ENCODE results near the gene FOXK2.

The FOXK2 gene

DNA sequence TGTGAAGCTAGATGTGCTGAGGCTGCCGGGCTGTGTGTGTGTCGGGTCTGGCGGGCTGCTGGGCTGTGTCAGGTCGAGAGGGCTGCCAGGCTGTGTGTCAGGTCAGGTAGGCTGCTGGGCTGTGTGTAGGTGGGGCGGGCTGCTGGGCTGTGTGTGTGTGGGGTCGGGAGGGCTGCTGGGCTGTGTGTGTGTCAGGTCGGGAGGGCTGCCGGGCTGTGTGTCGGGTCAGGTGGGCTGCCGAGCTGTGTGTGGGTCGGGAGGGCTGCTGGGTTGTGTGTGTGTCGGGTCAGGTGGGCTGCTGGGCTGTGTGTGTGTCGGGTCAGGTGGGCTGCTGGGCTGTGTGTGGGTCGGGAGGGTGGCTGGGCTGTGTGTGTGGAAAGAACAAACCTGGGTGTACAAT, 120.1 kb downstream of the FOXK2 start:
- no peak for DNase-seq (ENCODE audit: low read depth in 2 of 2)

DNA sequence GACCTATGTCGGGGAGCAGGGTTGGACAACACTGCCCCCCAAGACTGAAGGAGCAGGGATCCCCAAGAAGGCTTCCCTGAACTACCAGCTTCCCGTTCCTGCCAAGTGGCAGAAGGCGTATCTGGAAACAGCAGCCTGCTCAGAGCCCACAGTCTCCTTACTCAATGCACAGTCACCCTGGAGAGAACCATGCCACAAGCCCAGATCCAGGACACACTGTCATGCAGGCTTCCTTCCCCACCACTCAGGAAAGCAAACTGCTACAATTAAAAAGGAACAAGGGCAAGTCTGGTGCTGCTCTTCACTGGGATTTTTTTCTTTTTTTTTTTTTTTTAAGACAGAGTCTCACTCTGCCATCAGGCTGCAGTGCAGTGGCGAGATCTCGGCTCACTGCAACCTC, 120.5 kb downstream of the FOXK2 start:
- no peak for DNase-seq (ENCODE audit: low read depth in 2 of 2)

DNA sequence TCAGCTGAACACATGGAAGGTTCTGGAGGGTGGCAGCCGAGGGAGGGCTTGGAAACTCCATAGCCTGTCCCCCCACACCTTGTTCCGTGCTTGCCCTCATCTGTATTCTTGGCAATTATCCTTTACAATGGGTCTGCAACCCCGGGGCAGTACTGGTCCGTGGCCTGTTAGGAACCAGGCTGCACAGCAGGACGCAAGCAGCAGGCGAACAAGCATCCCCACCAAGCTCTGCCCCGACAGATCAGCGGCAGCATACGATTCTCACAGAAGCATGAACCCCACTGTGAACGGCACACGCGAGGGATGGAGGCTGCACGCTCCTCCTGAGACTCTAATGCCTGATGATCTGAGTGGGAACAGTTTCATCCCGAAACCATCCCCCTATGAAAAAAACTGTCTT, 122.5 kb downstream of the FOXK2 start:
- no peak for DNase-seq (ENCODE audit: low read depth in 2 of 2)

DNA sequence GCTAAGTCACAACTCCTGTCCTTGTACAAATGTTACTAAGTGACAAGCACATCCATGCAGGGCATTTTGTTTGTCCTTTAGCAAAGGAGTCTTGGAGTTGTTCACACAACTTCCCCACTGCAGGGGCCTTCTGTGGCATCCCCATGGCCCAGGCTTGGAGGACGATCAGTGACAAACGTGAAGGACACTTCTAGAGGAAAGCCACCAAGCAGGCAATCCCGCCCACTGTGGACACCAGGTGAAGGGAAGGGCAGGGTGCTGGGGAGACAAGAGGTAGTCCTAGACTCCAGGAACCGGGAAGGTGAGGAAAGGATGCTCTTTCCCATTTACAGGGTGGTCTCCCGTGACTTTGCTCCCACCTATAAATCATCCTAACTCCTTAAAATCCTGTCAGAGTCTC, 124.6 kb downstream of the FOXK2 start:
- no peak for DNase-seq (ENCODE audit: low read depth in 2 of 2)

DNA sequence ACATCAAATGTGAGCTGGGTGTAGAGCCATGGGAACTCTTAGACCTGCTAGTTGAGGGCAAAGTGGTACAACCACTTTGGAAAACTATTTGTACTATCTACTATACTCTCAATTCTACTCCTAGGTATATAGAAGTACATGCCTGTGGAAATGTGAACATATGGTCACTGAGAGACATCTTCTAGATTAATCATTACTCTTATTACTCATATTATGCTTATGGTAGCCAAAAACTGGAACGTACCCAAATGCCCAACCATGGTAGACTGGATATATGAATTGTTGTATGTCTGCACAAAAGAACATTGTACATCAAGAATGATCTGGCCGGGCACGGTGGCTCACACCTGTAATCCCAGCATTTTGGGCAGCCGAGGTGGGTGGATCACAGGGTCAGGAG, 126.0 kb downstream of the FOXK2 start:
- no peak for DNase-seq (ENCODE audit: low read depth in 2 of 2)

DNA sequence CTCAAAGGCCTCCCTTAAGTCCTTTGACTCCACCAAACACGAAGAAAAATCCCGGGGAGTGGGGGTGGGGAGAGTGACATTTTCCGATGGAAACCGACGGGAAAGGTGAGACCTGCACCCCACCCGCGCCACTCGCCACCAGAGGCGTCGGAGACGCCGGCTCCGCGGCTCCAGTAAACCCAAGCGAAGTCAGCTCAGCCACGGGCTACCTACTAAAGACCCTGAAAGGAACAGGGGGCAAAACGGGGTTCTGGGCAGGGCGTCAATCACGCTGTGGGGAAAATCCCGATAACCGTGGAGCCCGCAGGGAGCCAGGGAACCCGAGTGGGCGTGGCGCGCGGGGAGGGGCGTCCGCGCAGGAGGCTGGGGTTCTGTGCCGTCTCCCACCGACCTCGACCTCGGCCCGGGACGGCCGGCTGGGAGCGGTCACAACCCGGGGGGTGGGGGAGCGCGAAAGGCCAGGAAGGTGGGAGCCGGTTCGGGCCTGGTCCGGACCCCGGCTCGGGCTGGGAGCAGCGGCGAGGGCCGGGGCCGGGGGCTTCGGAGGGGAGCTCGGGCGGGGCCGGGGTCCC, 128.1 kb downstream of the FOXK2 start:
- DNase-seq (ENCODE audit: low read depth in 2 of 2), result peak in 1 of 2 donors; percentile 32

DNA sequence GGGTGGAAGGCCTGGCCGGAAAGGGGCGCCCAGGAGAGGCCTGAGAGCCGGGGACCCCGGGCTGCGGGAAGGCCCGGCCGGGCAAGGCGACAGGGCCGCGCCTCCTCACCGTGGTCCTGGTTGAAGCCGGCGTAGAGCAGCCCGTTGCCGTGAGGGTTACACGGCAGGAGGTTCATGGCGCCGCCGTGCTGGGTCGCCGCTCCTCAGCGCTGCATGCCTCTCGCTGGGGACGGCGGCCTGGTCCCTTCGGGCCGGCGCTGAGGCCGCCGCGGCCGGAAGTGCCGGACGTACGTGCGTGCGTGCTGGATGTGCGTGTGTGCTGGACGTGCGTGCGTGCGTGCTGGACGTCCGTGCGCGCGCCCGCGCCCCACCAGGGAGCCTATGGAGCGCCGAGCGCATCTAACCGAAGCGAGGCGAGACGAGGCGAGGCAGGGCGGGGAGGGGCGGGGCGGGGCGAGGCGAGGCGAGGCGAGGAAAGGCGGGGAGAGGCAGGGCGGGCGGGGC, 128.7 kb downstream of the FOXK2 start, which contains the start of gene WDR45B:
WDR45B (minus strand) TSS at position 280 of the 504 bp plus-strand sequence; CDS start at position 176, 104 bp downstream.
- DNase-seq (ENCODE audit: low read depth in 2 of 2), result peak; percentile 69 to 73

DNA sequence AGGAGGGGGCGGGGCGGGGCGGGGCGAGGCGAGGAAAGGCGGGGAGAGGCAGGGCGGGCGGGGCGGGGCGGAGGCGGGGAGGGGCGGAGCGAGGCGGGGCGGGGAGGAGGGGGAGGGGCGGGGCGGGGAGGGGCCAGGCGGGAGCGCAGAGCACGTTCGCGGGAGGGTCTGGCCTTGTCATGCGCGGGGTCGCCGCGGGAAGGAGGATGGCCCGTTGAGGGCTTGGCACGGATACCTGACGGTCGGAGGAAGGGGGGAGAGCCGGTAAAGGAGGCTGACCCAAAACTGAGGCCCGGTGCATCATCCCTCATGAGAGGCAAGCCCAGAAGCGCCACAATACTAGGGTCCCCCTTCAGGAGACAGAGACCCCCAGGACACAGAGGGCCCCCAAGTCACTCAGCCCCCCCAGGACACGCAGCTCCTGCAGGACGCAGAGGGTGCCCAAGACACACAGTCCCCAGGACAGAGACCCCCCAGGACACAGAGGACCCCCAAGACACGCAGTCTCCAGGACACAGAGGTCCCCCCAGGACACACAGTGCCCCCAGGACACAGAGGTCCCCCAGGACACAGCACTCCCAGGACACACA, 129.3 kb downstream of the FOXK2 start:
- no peak for DNase-seq (ENCODE audit: low read depth in 2 of 2)

DNA sequence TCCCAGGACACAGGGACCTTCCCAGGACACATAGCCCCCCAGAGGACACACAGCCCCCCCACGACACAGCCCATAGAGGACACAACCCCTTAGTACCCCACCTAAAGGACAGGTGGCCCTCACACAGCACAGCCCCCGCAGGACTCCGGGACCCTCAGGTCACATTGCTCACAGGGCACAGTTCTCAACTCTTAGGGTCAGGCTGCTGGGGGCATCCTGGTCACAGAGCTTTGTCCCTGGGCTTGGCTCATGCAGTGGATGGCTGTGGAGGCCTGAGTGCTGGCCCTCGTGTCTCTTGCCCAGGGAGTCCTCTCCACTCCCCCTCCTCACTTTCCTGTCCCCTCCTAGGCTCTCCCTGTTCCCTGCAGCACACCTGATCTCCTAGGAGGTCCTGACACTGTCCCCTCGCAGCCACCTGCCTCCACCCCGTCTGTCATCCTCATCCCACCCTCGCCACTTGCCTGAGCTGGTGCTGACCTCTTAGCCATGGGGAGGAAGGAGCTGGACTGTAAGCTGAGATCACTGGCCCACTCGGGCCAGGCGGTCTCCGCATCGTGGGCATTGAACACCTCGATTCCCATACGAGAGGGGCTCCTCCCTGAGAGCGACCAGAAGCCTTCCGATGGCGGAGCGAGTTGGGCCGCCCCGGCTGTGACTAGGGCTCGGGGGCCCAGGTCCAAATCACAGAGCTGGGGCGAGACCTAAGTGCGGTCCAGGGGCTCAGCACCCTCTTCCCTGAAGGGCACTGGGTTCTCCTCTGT, 130.1 kb downstream of the FOXK2 start:
- no peak for DNase-seq (ENCODE audit: low read depth in 2 of 2)

DNA sequence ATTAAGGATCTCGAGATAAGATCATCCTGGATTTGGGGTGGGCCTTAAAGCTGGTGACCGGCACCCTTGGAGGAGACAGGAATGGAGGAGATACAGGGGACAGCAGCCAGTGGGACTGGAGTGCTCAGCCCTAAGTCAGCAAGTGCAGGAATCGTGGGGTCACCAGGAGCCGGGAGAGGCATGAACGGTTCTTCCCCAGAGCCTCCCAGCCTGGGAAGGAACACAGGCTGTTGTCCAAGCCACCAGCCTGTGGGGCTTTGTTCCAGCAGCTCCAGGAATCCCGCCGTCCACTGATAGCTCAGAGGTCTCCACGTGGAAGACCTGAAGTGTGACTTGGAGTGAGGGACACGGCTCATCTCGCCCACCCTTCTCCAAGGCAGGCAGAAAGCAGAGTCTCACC, 131.2 kb downstream of the FOXK2 start:
- DNase-seq (ENCODE audit: low read depth in 2 of 2), result no peak

DNA sequence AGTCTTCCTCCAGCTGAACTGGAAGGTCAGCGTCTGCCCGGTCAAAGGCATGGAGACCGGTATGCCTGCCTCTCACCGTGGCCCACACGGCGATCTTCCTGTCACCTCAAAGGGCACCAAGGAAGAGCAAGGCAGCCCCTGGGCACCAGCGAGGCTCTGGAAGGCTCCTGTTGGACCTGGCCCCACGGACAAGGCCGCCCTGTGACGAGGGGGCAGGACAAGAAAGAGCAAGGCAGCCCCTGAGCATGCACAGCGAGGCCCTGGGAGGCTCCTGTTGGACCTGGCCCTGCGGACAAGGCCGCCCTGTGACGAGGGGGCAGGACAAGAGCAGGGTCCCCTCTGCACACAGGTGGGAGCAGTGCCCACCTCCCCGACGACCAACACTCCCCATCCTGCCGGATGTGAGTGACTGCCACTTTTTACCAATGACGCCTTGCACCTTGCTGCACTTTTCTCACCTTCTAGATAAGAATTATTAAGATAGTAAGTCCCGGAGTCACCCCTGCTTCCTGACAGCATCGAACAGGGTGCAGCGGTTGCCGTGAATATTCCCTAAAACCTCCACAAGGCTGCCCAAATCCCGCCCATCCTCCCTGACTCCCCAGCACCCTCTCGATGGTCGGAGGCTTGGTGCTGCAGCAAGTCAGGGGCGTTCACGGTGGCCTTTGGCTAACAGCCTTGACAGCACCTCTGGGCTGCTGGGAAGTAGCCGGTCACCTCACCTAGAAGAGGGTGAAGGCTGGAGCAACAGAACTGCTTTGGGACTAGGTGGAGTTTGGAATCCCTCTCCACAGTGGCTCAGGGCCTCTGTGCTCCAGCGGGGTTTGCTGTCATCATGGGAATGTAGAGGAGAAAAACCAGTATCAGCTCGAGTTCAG, 134.4 kb downstream of the FOXK2 start:
- DNase-seq (ENCODE audit: low read depth in 2 of 2), result no peak
